Kidney epithelial cell (primary cell): Measurements from ENCODE around the gene SYT14. TPM values are rescaled to one million over a fixed set of nuclear protein-coding genes. Genes with fewer than 3 reads are reported as not detected.
"Not testable (repeated sequence)": the region's sequence is repeated elsewhere in the genome, so short reads cannot be mapped to it uniquely, and the experiment has no call there.

Experiments used
- DNase-seq: peaks from one replicate; pipeline ENCODE4 v3.0.0-alpha.2; 2010; ENCODE audit warnings: low read depth
- H3K27me3 ChIP-seq: 2 replicates; pipeline ENCODE4 v1.6.0; 2011; ENCODE audit warnings: low read length; ENCODE audit not compliant: control insufficient read depth, insufficient read depth
- H3K36me3 ChIP-seq: 2 replicates; pipeline ENCODE4 v1.5.1; 2011; ENCODE audit warnings: low read length; ENCODE audit not compliant: control insufficient read depth, insufficient read depth
- H3K4me3 ChIP-seq: 2 replicates; pipeline ENCODE4 v1.5.1; 2011; ENCODE audit warnings: low read depth, mild to moderate bottlenecking, control low read depth, low read length
- total RNA-seq: library from RNA; depleted of rRNA; stranded (reverse); fragments of >200 nt; gene quantifications from 2 replicates; pipeline ENCODE4 v1.2.3, GENCODE V29; 2015
- TF ChIP-seq, protein P1 (sequence below): IDR thresholded peaks from 2 replicates; pipeline ENCODE4 v1.5.1; 2011; ENCODE audit warnings: mild to moderate bottlenecking, moderate library complexity, low read length, control low read depth, inconsistent platforms; ENCODE audit not compliant: insufficient read depth, poor library complexity, severe bottlenecking

Gene SYT14
- total RNA-seq, 1 donor from 2014 or later = 32.6 TPM

DNA sequence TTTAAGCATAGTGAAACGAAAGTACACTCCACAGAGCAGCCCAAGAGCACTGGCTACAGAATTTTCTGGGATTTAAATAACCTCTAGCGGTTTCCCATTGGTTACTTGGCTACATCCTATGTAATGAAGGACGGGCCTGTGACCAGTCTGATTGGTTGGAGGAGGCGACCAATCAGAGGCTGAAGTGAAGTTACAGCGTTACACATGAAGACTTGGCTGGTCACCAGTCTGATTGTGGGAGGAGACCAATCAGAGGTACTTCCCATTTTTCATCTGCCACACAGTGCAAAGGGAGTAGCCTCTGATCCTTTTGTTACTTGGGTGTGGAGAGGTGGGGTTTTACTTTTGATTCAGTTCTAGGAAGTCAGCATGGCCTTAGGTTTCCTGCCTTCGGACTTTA lies 151.8 kb downstream of the SYT14 start:
- DNase-seq = no peak
- Histone ChIP-seq H3K27me3 (no peaks in the 10 kb centered on the region), H3K36me3 (no peaks in the 10 kb centered on the region), H3K4me3 (no peak overlapping the region)
- TF ChIP-seq, protein P1, sequence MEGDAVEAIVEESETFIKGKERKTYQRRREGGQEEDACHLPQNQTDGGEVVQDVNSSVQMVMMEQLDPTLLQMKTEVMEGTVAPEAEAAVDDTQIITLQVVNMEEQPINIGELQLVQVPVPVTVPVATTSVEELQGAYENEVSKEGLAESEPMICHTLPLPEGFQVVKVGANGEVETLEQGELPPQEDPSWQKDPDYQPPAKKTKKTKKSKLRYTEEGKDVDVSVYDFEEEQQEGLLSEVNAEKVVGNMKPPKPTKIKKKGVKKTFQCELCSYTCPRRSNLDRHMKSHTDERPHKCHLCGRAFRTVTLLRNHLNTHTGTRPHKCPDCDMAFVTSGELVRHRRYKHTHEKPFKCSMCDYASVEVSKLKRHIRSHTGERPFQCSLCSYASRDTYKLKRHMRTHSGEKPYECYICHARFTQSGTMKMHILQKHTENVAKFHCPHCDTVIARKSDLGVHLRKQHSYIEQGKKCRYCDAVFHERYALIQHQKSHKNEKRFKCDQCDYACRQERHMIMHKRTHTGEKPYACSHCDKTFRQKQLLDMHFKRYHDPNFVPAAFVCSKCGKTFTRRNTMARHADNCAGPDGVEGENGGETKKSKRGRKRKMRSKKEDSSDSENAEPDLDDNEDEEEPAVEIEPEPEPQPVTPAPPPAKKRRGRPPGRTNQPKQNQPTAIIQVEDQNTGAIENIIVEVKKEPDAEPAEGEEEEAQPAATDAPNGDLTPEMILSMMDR = no peak

DNA sequence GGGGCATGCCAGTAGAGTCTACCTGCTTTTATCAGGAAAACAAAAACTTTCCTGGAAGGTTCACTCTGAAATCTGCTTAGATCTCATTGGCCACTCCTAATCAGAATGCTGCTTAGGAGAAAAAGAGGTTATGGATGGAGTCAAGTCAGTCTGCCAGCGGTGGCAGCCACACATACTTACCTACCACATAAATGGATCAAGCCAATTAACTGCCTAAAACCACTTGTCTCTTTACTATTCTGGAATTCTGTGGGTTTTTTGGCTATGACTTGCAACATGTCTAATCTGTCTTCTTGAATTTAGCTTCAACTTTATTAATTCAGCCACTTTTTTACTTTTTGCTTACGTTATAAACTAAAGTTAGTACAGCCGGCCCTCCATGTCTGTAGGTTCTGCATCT lies 154.3 kb downstream of the SYT14 start:
- TF ChIP-seq, protein P1 = no peak
- Histone ChIP-seq H3K27me3 (no peaks in the 10 kb centered on the region), H3K36me3 (peaks cover 2% of the 10 kb centered on the region), H3K4me3 (no peak overlapping the region)
- DNase-seq = no peak

GRCh38 chr1:210093461-210093860 lies 155.4 kb downstream of the SYT14 start:
- H3K36me3 ChIP-seq = peaks cover 2% of the 10 kb centered on the region
- no peak for DNase-seq
- H3K4me3 ChIP-seq = no peak overlapping the region
- H3K27me3 ChIP-seq = no peaks in the 10 kb centered on the region
- TF ChIP-seq, protein P1 = no peak

DNA sequence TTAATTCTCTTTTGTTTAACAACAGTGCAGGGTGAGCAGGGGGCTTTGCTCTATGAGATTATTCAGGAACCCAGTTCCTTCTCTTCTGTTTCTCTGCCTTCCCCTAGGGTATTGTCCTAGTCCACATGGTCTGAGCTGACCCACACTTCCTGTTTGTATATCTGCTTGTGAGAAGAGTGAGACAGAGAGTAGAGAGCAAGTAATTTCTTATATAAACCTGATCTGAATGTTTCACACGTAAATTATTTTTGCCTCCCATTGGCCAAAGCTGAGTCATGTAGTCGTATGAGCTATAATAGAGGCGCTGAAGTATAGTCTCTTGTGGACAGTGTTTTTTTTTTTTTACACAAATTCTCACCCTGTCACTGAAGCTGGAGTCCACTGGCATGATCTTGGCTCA lies 160.3 kb downstream of the SYT14 start:
- DNase-seq = no peak

DNA sequence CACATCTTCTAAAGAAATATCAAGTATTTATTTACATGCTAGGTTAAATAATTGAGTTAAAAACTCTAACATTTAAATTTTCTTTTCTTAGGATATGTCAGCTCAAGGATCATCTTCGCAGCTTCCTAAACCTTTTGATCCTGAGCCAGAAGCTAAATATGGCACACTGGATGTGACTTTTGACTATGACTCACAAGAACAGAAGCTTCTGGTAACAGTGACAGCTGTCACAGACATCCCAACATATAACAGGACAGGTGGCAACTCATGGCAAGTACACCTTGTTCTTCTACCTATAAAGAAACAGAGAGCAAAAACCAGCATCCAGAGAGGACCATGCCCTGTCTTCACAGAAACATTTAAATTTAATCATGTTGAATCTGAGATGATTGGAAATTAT lies 161.9 kb downstream of the SYT14 start:
- DNase-seq = no peak
- peaks cover 2% of the 10 kb centered on the region for H3K36me3 ChIP-seq
- no peak overlapping the region for H3K4me3 ChIP-seq
- no peaks in the 10 kb centered on the region for H3K27me3 ChIP-seq
- TF ChIP-seq, protein P1 = no peak

More for the DNA sequence above, 160.3 kb downstream of the SYT14 start:
- H3K4me3 ChIP-seq = no peak overlapping the region
- H3K27me3 ChIP-seq = no peaks in the 10 kb centered on the region
- TF ChIP-seq, protein P1 = no peak
- H3K36me3 ChIP-seq = peaks cover 2% of the 10 kb centered on the region

DNA sequence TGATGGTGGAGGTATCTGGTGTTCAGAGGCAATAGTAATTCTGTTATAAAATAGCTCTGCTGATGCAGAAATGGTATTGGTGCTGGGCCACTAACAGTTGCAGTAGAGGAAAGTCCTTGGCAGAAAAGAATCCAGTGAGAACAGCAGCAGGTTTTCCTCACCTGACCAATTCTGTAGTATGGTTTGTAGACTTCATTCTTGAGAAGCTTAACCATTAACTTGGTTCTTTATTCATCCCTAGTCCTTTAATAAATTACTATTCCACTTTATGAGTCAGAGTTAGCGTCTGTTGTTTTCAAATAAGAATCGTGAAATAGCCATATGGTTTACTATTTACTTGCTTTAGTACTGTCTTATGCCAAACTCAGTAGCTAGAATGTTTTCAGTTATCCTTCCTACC lies 166.1 kb downstream of the SYT14 start:
- Histone ChIP-seq H3K4me3 (no peak overlapping the region), H3K27me3 (no peaks in the 10 kb centered on the region), H3K36me3 (no peaks in the 10 kb centered on the region)
- TF ChIP-seq, protein P1 = no peak
- peak; percentile 52 for DNase-seq

DNA sequence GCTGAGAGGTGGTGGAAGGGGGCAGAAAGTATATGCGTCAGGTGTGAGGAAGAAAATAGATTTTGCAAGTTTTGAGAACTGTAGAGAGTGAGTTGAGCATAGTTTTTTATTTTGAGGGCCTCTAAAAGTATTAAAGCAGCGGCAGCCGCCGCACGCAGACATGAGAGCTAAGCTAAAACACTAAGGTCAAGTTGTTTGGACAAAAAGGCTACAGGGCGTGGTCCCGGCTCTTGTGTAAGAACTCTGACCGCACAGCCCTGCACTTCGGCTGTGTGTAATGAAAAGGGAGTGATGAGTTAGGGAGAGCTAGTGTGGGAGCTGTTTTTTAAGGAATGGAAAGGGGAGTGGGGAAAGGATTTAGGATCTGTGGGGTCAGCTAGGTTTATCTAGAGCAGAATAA lies 174.9 kb downstream of the SYT14 start:
- H3K4me3 ChIP-seq, DNase-seq, H3K27me3 ChIP-seq, H3K36me3 ChIP-seq: not testable (repeated sequence)
